ENCODE results near the gene SLIT1.

Gene SLIT1

GRCh38 chr10:97138174-97138573 lies 47.6 kb downstream of the SLIT1 start:
- no peak for DNase-seq

GRCh38 chr10:97136756-97137155 lies 49.0 kb downstream of the SLIT1 start:
- no peak for DNase-seq

- DNase-seq: no peak
These were observed 50.3 kb downstream of the SLIT1 start for GRCh38 chr10:97135464-97135863.

GRCh38 chr10:97134983-97135382 lies 50.8 kb downstream of the SLIT1 start:
- DNase-seq: no peak

- DNase-seq: no peak
These were observed 51.6 kb downstream of the SLIT1 start for GRCh38 chr10:97134110-97134509.

GRCh38 chr10:97132273-97132672 lies 53.5 kb downstream of the SLIT1 start:
- DNase-seq: no peak

- no peak for DNase-seq
These were observed 54.1 kb downstream of the SLIT1 start for GRCh38 chr10:97131666-97132065.

GRCh38 chr10:97131181-97131628 lies 54.6 kb downstream of the SLIT1 start:
- DNase-seq: no peak

- no peak for DNase-seq
These were observed 56.1 kb downstream of the SLIT1 start for GRCh38 chr10:97129666-97130065.

- no peak for DNase-seq
These were observed 57.1 kb downstream of the SLIT1 start for GRCh38 chr10:97128516-97129154.

GRCh38 chr10:97128039-97128492 lies 57.7 kb downstream of the SLIT1 start:
- no peak for DNase-seq

GRCh38 chr10:97127509-97127908 lies 58.2 kb downstream of the SLIT1 start:
- DNase-seq: no peak

- no peak for DNase-seq
These were observed 61.5 kb downstream of the SLIT1 start for GRCh38 chr10:97124211-97124610.

GRCh38 chr10:97123765-97124164 lies 62.0 kb downstream of the SLIT1 start:
- no peak for DNase-seq

GRCh38 chr10:97121041-97121440 lies 64.7 kb downstream of the SLIT1 start:
- DNase-seq: no peak

GRCh38 chr10:97120370-97120769 lies 65.4 kb downstream of the SLIT1 start:
- no peak for DNase-seq

- DNase-seq: no peak
These were observed 66.6 kb downstream of the SLIT1 start for GRCh38 chr10:97119058-97119745.

- DNase-seq: no peak
These were observed 68.4 kb downstream of the SLIT1 start for GRCh38 chr10:97117372-97117771.

GRCh38 chr10:97116462-97117162 lies 69.1 kb downstream of the SLIT1 start:
- no peak for DNase-seq

- no peak for DNase-seq
These were observed 69.9 kb downstream of the SLIT1 start for GRCh38 chr10:97115846-97116245.

GRCh38 chr10:97111615-97112014 lies 74.1 kb downstream of the SLIT1 start:
- DNase-seq: no peak

GRCh38 chr10:97109547-97109946 lies 76.2 kb downstream of the SLIT1 start:
- DNase-seq: no peak

- DNase-seq: no peak
These were observed 78.2 kb downstream of the SLIT1 start for GRCh38 chr10:97107551-97107950.

GRCh38 chr10:97106207-97106606 lies 79.6 kb downstream of the SLIT1 start:
- no peak for DNase-seq

Data from stimulated activated CD4-positive, alpha-beta T cell treated with anti-CD3 and anti-CD28 coated beads, Interleukin-4, amount 100 ng/mL, for 24 hours (primary cell).